Ectodermal cell (in vitro differentiated cells): ENCODE results near the gene ZNF501. TPM values are rescaled to one million over a fixed set of nuclear protein-coding genes. Genes with fewer than 3 reads are reported as not detected.
A peak's percentile ranks its signal among the peaks of the same experiment; 100 is the strongest.

Source experiments
- H3K27ac ChIP-seq: 2 replicates; pipeline ENCODE4 v1.7.0; 2013; ENCODE audit warnings: mild to moderate bottlenecking, low read depth, low read length; ENCODE audit not compliant: insufficient read depth, poor library complexity, severe bottlenecking
- H3K27me3 ChIP-seq: 2 replicates; pipeline ENCODE4 v1.7.0; 2013; ENCODE audit warnings: mild to moderate bottlenecking, low read length; ENCODE audit not compliant: insufficient read depth, control insufficient read depth, poor library complexity, severe bottlenecking
- H3K36me3 ChIP-seq: one replicate; pipeline ENCODE4 v1.7.0; 2013; ENCODE audit warnings: low read length; ENCODE audit not compliant: control insufficient read depth, insufficient read depth
- H3K4me1 ChIP-seq: one replicate; pipeline ENCODE4 v1.7.0; 2013; ENCODE audit warnings: low read length; ENCODE audit not compliant: control insufficient read depth, insufficient read depth
- H3K4me3 ChIP-seq: 2 replicates; pipeline ENCODE4 v1.7.0; 2013; ENCODE audit warnings: low read depth, low read length, control low read depth; ENCODE audit not compliant: insufficient read depth
- H3K9me3 ChIP-seq: 2 replicates; pipeline ENCODE4 v1.7.0; 2013; ENCODE audit warnings: mild to moderate bottlenecking, low read length, moderate library complexity; ENCODE audit not compliant: control insufficient read depth
- WGBS, 2 experiments: methylation state at CpG; one replicate each; pipeline ENCODE4 v1.1.7; 2013; ENCODE audit warnings: missing lambda C conversion rate in 2 of 2; 5-methylcytosine and 5-hydroxymethylcytosine counted together
- polyA plus RNA-seq, 4 experiments: library from polyadenylated mRNA; stranded (reverse); fragments of 50-300 nt; gene quantifications; one replicate each; pipeline ENCODE4 v1.2.3, GENCODE V29; 2013

ZNF501 gene
- 8.2 TPM for polyA plus RNA-seq (2013, experiment 1 of 4)
- 8.8 TPM for polyA plus RNA-seq (2013, experiment 2 of 4)
- 6.6 TPM for polyA plus RNA-seq (2013, experiment 3 of 4)
- polyA plus RNA-seq (2013, experiment 4 of 4): 7.3 TPM

- WGBS, 2 experiments: 5 to 6% methylated on average over 46 of the region's 46 CpGs
- H3K9me3 ChIP-seq: peaks cover 9% of the 10 kb centered on the region
- H3K27ac ChIP-seq: no peak within 1 kb of the TSS
- peak within 1 kb of the TSS; percentile 78 for H3K4me3 ChIP-seq
- H3K27me3 ChIP-seq: no peaks in the 10 kb centered on the region
- peaks cover 32% of the 10 kb centered on the region for H3K36me3 ChIP-seq
- no peaks in the 10 kb centered on the region for H3K4me1 ChIP-seq
Observed at GRCh38 chr3:44729384-44729910, at the start of gene ZNF501. Gene ZNF501 (plus strand): TSS chr3:44729635. CDS start chr3:44734422, 4,787 bp downstream.

- no peak overlapping the region for H3K4me3 ChIP-seq
- no peaks in the 10 kb centered on the region for H3K4me1 ChIP-seq
- WGBS, 2 experiments: 95 to 97% methylated on average over 4 of the region's 4 CpGs
- H3K36me3 ChIP-seq: peaks cover 8% of the 10 kb centered on the region
- no peak overlapping the region for H3K27ac ChIP-seq
- H3K9me3 ChIP-seq: no peaks in the 10 kb centered on the region
- H3K27me3 ChIP-seq: no peaks in the 10 kb centered on the region
Observed at GRCh38 chr3:44680921-44681455, 48.4 kb upstream of the ZNF501 start.

DNA sequence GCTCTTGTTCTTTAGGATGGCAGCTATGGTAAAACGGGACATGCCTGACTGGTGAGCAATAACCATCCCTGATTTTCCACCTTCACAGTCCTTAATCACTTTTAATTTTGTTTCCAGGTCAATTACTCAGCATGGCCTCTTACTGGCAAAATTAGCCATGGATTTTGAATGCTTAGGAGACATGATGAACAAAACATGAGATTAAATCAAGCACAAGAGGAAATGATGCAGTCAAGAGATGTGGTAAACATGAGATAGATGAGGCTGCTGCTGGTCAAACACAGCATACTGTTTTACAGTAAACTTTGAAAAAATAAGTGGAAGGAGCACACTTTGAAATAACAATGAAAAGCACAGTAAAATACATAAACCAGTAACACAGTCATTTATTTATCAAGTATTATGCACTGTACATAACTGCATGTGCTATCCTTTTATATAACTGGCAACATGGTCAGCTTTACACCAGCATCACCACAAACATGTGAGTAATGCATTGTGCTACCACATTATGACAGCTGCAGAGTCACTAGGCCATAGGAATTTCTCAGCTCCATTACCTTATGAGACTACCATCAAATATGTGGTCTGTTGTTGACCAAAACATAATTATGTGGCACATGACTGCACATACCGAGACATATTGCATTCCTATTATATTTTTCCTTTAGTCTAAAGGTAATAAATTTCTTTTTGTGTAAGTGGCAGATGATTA, 47.1 kb upstream of the ZNF501 start:
- no peaks in the 10 kb centered on the region for H3K9me3 ChIP-seq

DNA sequence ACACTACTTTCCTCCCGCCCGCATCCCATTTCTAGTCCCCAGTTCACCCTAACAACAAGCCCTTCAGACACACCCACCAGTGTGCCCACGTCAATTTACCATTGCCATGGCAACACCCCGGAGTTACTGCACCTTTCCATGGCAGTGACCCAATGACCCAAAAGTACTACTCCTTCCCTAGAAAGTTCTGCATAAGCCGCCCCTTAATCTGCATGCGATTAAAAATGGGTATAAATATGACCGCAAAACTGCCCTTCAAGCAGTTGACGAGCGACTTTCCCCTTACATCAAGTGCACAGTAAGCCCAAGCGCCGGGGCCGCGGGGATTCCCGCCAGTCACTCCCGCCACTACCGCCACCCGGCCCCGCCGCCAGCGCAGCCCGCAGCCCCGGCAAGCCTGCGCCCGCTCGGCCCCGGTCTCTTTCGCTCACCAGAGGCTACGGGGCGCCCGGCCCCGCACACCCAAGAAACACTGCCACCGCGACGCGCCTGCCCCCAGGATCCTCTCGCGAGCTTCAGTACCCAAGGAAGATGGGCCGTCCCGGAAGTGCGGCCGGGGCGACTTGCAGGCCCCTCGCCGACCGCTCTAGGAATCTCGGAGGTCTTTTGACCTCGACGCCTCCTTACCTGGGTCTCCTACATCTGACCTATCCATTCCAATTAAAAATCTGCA, 44.2 kb upstream of the ZNF501 start:
- H3K27ac ChIP-seq: no peak overlapping the region
- no peaks in the 10 kb centered on the region for H3K4me1 ChIP-seq
- peaks cover 8% of the 10 kb centered on the region for H3K36me3 ChIP-seq
- no peaks in the 10 kb centered on the region for H3K27me3 ChIP-seq
- WGBS, 2 experiments: 8 to 10% methylated on average over 46 to 47 of the region's 48 CpGs
- H3K9me3 ChIP-seq: no peaks in the 10 kb centered on the region
- peak overlapping the region; percentile 48 for H3K4me3 ChIP-seq

More for the DNA sequence above, 47.1 kb upstream of the ZNF501 start:
- no peak overlapping the region for H3K27ac ChIP-seq
- no peaks in the 10 kb centered on the region for H3K4me1 ChIP-seq
- peaks cover 8% of the 10 kb centered on the region for H3K36me3 ChIP-seq
- no peaks in the 10 kb centered on the region for H3K27me3 ChIP-seq
- WGBS, 2 experiments: 93 to 95% methylated on average over 1 of the region's 2 CpGs
- H3K4me3 ChIP-seq: no peak overlapping the region

DNA sequence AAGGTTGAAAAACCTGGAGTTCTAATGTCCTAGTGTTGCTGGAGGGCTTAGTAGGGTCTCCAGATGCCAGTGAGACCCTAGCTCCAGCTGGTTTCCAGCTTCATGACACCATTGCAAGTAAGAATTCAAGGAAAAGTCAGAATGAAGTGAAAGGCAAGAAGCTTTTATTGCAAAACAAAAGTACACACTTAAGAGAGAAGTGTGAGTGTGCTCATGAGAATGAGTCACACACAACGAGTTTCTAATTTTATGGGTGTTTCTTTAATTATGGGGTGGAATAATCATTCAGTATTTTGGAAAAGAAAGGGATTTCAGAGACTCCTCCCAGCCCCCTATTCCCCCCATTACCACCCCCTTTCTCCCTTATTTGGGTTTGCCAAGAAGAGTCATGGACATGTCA, 41.5 kb upstream of the ZNF501 start:
- no peak overlapping the region for H3K27ac ChIP-seq
- no peaks in the 10 kb centered on the region for H3K27me3 ChIP-seq
- H3K9me3 ChIP-seq: no peaks in the 10 kb centered on the region
- H3K36me3 ChIP-seq: peaks cover 8% of the 10 kb centered on the region
- no peaks in the 10 kb centered on the region for H3K4me1 ChIP-seq
- WGBS, 2 experiments: 44% methylated on average over 1 of the region's 1 CpG; no CpG with 5 or more reads in 1 of the 2 experiments
- no peak overlapping the region for H3K4me3 ChIP-seq

DNA sequence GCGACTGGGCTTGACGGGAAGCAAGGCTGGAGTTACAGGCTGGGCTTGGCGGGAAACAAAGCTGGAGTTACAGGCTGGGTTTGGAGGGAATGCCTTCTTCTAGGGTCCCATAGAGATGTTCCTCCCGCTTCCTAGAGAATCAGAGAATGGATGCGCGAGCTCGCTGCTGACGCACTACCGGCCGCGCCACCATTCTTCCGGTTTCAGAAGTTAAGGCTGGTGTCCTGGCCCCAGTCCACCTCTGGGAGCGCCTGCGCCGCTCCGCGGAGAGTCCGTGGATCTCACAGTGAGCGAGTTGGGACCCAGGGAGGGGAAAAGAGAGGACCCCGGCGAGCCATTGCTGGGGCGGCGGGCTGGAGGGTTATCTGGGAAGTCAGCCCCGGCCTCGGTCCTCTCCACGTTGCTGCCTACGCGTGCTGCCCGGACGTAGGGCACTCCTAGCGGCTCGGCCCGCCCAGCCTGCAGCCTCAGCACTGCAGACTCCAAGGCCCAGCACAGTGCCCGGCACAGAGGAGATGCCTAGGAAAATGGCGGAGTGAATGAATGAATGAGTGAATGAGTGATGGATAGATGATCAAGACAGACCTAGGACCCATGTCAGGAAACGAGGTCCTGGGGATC, 16.9 kb upstream of the ZNF501 start, which contains the start of gene ZNF502:
Gene ZNF502 (plus strand): TSS at position 206 of the 621 bp plus-strand sequence. CDS start 7,602 bp downstream, outside the sequence.
- H3K27me3 ChIP-seq: no peaks in the 10 kb centered on the region
- no peaks in the 10 kb centered on the region for H3K36me3 ChIP-seq
- no peaks in the 10 kb centered on the region for H3K9me3 ChIP-seq
- H3K4me1 ChIP-seq: no peaks in the 10 kb centered on the region
- peak within 1 kb of the TSS; percentile 82 for H3K4me3 ChIP-seq
- no peak within 1 kb of the TSS for H3K27ac ChIP-seq
- WGBS, 2 experiments: 8 to 9% methylated on average over 36 of the region's 36 CpGs

DNA sequence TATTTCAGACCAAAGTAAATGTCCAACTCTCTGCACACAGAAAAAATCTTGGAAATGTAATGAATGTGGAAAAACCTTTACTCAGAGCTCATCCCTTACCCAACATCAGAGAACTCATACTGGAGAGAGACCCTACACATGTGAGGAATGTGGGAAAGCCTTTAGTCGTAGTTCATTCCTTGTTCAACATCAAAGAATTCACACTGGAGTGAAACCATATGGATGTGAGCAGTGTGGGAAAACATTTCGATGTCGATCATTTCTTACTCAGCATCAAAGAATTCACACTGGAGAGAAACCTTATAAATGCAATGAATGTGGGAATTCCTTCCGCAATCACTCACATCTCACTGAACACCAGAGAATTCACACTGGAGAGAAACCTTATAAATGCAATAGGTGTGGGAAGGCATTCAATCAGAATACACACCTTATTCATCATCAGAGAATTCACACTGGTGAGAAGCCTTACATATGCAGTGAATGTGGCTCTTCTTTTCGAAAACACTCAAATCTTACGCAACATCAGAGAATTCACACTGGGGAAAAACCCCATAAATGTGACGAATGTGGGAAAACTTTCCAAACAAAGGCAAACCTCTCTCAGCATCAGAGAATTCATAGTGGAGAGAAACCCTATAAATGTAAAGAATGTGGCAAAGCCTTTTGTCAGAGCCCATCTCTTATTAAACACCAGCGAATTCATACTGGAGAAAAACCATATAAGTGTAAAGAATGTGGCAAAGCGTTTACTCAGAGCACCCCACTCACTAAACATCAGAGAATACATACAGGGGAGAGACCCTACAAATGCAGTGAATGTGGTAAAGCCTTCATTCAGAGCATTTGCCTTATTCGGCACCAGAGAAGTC, 8.0 kb upstream of the ZNF501 start:
- H3K4me3 ChIP-seq: no peak overlapping the region

GRCh38 chr3:44722103-44722401, 7.4 kb upstream of the ZNF501 start:
- no peaks in the 10 kb centered on the region for H3K27me3 ChIP-seq
- no peaks in the 10 kb centered on the region for H3K4me1 ChIP-seq
- H3K27ac ChIP-seq: no peak overlapping the region
- 100% methylated on average over 1 of the region's 1 CpG for WGBS, 2 experiments
- H3K4me3 ChIP-seq: no peak overlapping the region
- peaks cover 22% of the 10 kb centered on the region for H3K9me3 ChIP-seq
- peaks cover 41% of the 10 kb centered on the region for H3K36me3 ChIP-seq

More for the DNA sequence above, 8.0 kb upstream of the ZNF501 start:
- no peaks in the 10 kb centered on the region for H3K4me1 ChIP-seq
- peaks cover 41% of the 10 kb centered on the region for H3K36me3 ChIP-seq
- H3K9me3 ChIP-seq: peaks cover 22% of the 10 kb centered on the region
- no peak overlapping the region for H3K27ac ChIP-seq
- no peaks in the 10 kb centered on the region for H3K27me3 ChIP-seq
- WGBS, 2 experiments: 95 to 97% methylated on average over 8 to 10 of the region's 10 CpGs

GRCh38 chr3:44734646-44735168, 5.3 kb downstream of the ZNF501 start:
- H3K36me3 ChIP-seq: peaks cover 40% of the 10 kb centered on the region
- no peaks in the 10 kb centered on the region for H3K4me1 ChIP-seq
- peaks cover 4% of the 10 kb centered on the region for H3K9me3 ChIP-seq
- H3K27me3 ChIP-seq: no peaks in the 10 kb centered on the region
- WGBS, 2 experiments: 91 to 92% methylated on average over 3 of the region's 3 CpGs
- no peak overlapping the region for H3K4me3 ChIP-seq
- H3K27ac ChIP-seq: no peak overlapping the region
